GM12874 (cell line): Measurements from ENCODE around the gene PTPRE.

ENCODE experiments used
- TF ChIP-seq, protein P1 (sequence below): IDR thresholded peaks from 2 replicates; pipeline ENCODE4 v1.5.1; 2011; ENCODE audit warnings: low read depth, mild to moderate bottlenecking, control low read depth, low read length, moderate library complexity; ENCODE audit not compliant: insufficient read depth

PTPRE gene

DNA sequence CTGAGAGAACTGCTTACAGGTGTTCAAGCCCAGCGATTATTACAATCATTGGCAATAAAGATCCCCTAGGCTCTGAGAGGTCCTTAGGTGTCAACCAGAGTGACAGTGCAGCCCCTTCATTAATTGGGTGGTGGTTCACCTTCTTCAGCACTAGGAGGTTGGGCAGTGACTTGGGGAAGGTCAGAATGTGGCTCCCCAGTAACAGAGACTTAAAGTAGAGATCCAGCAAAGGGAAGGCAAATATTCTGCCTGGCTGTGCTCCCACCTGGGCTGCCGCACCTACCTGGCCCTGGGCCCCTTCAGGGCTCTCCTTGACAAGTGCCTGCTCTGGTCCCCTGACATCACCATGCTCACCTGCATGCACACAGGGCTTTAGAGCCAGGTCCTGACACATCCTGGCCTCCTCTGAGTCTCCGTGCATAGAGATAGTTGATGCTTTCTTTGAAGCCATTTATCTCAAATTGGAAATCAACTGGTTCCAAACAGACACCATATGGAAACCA lies 16.0 kb upstream of the PTPRE start:
- TF ChIP-seq, protein P1, sequence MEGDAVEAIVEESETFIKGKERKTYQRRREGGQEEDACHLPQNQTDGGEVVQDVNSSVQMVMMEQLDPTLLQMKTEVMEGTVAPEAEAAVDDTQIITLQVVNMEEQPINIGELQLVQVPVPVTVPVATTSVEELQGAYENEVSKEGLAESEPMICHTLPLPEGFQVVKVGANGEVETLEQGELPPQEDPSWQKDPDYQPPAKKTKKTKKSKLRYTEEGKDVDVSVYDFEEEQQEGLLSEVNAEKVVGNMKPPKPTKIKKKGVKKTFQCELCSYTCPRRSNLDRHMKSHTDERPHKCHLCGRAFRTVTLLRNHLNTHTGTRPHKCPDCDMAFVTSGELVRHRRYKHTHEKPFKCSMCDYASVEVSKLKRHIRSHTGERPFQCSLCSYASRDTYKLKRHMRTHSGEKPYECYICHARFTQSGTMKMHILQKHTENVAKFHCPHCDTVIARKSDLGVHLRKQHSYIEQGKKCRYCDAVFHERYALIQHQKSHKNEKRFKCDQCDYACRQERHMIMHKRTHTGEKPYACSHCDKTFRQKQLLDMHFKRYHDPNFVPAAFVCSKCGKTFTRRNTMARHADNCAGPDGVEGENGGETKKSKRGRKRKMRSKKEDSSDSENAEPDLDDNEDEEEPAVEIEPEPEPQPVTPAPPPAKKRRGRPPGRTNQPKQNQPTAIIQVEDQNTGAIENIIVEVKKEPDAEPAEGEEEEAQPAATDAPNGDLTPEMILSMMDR: no peak

DNA sequence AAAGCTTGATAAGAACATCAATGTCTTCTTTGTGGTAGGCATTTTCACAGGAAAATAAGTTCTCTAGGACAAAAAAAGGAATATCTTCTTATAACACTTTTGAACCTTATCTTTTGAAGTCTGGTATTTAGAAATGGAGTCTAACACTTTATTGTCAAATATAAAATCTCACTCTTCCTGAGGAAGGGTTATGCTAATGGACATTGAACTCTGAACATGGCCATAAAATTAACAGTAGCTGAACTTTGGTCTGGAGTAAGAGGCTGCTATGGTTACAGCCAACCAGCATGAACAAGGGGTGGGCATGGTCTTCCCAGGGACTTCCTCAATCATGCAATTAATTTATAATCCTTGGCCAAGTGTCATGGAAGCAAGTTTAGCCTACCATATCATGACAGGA lies 14.2 kb upstream of the PTPRE start, which contains the start of gene CLRN3:
Gene CLRN3 (minus strand): TSS at position 199 of the 400 bp plus-strand sequence. CDS start 157 bp downstream, at position 42.
- TF ChIP-seq, protein P1: no peak

DNA sequence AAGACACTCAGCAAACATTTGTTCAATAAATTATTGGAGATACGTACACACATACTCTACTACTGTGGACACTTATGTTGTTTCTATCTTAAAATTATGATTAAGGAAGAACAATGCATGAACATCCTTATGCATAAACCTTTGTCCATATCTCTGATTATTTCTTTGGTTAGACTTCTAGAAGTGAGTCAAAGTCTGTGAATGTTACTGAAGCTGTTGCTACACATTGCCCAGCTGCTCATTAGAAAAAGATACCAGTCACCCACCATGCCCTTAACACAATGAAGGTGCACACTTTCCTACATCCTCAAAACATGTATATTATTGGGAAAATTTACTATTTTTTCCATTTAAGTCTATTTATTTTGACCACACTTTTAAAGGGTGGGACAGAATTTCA lies 12.8 kb upstream of the PTPRE start:
- TF ChIP-seq, protein P1: no peak

DNA sequence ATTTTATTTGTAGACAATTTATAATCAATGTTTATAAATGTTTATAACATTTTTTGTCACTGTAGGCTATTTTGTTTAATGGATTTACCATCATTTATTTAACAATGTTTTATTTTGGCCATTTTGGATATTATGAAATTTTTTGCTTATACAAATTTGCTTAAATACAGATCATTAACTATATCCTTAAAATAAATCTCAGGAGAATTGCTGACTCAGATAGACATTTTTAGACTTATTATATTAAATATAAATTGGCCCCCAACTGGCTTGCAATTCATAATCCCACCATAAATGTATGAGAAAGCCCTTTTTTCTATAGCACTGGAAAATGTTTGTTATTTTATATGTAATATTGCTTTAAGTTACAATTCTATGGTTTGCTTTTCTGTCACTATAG lies 10.3 kb upstream of the PTPRE start:
- TF ChIP-seq, protein P1: no peak

DNA sequence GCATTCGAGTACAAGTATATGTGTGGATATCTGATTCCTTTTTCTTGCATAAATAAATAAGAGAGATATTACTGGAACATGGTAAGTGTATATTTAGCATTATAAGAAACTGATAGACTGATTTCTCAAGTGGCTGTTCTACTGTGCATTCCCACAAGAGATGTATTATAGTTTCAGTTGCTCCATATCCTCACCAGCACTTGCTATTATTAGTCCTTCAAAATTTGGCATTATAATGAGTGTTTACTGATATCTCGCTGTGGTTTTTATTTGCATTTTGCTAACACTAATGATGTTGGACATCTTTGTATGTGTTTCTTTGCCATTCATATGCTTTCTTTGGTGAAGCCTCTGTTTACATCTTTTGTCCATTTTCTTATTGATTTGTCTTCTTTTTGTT lies 9.7 kb upstream of the PTPRE start:
- TF ChIP-seq, protein P1: no peak

DNA sequence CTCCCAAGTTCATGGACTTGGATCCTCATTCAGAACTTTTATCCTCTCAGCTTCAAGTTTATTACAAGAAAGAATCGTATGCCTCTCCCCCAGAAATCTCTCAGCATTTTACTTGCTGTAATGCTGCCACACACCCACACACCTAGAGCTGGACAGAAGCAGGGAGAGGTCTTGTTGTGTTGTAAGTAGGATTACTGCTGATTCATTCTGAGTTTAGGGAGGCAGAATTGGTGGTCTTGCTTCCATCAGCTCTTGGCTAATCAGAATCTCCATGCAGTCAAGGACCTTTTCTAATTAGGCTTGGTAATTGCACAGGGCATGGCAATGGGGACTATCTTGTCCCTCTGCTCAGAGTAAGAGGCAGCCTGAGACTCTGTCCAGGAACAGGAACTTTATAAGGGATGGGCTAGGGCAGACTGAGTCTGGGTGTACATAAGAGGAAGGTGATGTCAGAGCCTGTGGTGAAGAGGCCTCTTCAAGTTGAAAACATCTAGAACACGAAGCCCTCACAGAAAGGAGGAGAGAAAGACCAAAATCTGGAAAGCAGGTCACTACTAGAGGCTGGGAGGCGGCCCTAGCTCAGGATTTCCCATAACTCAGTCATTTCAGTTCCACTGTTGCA lies 7.0 kb upstream of the PTPRE start:
- TF ChIP-seq, protein P1: no peak

DNA sequence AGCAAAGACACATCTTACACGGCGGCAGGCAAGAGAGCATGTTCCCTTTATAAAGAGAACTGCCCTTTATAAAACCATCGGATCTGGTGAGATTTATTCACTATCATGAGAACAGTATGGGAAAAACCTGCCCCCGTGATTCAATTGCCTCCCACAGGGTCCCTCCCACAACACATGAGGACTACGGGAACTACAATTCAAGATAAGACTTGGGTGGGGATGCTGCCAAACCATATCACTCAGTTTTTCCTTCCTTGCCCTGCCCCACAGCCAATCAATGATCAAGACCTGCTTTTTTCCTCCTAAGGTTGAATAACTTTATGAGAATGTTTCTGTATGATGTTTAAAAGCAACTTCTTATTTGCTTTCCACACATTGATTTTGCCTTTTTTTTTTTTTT lies 3.1 kb upstream of the PTPRE start:
- TF ChIP-seq, protein P1: no peak
